Effector memory CD8-positive, alpha-beta T cell (primary cell): ENCODE results near the gene DIAPH3.

ENCODE experiments used
- ATAC-seq: fragments of 150-1000 bp; cut with Tn5 transposase; replicated peaks from 2 replicates; pipeline ENCODE4 v1.10.0; 2021; ENCODE audit warnings: mild to moderate bottlenecking, moderate library complexity
- DNase-seq, 3 experiments: peaks; one replicate each; pipeline ENCODE4 v3.0.0; 2021
- H3K27ac Mint-ChIP-seq, 2 donors: one replicate each; pipeline ENCODE4 v1.8.0; 2022; ENCODE audit warnings: mild to moderate bottlenecking in 2 of 2, mixed read lengths in 2 of 2, moderate library complexity in 2 of 2
- H3K27me3 Mint-ChIP-seq, 2 donors: one replicate each; pipeline ENCODE4 v1.8.0; 2022; ENCODE audit warnings: mixed read lengths in 2 of 2
- H3K36me3 Mint-ChIP-seq: one replicate; pipeline ENCODE4 v1.8.0; 2022; ENCODE audit warnings: mild to moderate bottlenecking, moderate library complexity, mixed read lengths; ENCODE audit not compliant: insufficient read depth
- H3K4me1 Mint-ChIP-seq, 2 donors: one replicate each; pipeline ENCODE4 v1.8.0; 2022; ENCODE audit warnings: low read depth in 2 of 2, mixed read lengths in 2 of 2
- H3K4me3 Mint-ChIP-seq, 2 donors: one replicate each; pipeline ENCODE4 v1.8.0; 2022; ENCODE audit warnings: mild to moderate bottlenecking in 2 of 2, mixed read lengths in 2 of 2, moderate library complexity in 2 of 2
- H3K9me3 Mint-ChIP-seq, 2 donors: one replicate each; pipeline ENCODE4 v1.8.0; 2022; ENCODE audit warnings: mixed read lengths in 2 of 2

The DIAPH3 gene

GRCh38 chr13:59766236-59766635 lies 397.5 kb downstream of the DIAPH3 start:
- ATAC-seq (no peak), DNase-seq (no peak)
- Mint-ChIP-seq H3K27me3 (no peaks in the 10 kb centered on the region), H3K4me1 (no peaks in the 10 kb centered on the region), H3K27ac (no peak overlapping the region), H3K36me3 (no peaks in the 10 kb centered on the region), H3K9me3 (no peaks in the 10 kb centered on the region), H3K4me3 (no peak overlapping the region)

DNA sequence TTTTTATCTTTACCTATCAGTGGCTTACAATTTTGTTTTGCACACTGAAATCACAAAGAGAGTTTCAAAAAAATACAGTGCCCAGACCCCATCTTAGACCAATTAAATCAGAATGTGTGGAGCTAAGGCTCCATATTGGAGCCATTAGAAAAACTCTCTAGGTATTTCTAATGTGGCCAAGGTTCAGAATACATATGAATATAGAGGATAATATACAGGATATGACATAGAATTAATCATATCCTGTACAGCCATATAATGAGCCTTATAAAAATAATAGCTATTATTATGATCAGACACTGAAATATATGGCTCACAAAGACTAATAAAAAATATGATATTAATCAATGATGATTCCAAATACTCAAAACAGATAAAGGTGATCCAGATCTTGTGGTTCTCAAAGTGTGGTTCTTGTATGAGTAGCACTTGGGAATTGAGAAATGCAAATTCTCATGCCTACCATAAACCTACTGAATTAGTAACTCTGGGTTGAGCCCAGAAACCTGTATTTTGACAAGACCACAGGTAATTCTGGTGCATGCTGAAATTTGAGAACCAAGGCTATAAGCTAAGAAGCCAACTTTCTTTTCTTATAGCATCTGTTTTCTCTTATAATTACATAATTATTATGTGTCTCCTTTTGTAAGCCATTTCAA lies 408.0 kb downstream of the DIAPH3 start:
- H3K27me3 Mint-ChIP-seq, result no peaks in the 10 kb centered on the region

DNA sequence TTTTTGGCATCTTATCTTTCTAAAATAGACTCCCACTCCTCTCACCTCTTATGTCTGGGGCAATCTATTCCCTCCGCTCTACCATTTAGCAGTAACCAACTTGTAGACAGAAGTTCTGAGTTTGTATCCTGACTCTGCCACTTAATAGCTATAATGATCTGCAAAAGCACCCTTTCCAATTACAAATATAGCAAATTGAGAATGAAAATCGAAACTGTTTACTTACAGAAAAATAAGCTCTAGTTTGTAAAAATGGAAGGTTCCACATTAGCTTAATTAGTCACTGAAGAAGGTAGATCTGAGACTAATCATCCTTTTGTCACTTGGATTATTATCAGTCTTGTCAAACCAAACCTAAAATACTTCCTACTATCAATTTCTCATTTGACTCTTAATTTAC lies 409.3 kb downstream of the DIAPH3 start:
- DNase-seq, result no peak
- H3K4me3 Mint-ChIP-seq, result no peak overlapping the region
- H3K9me3 Mint-ChIP-seq, result no peaks in the 10 kb centered on the region
- H3K36me3 Mint-ChIP-seq, result no peaks in the 10 kb centered on the region
- no peak overlapping the region for H3K27ac Mint-ChIP-seq
- no peaks in the 10 kb centered on the region for H3K4me1 Mint-ChIP-seq
- H3K27me3 Mint-ChIP-seq, result no peaks in the 10 kb centered on the region
- no peak for ATAC-seq

More for the DNA sequence above, 408.0 kb downstream of the DIAPH3 start:
- Mint-ChIP-seq H3K4me1 (no peaks in the 10 kb centered on the region), H3K36me3 (no peaks in the 10 kb centered on the region), H3K4me3 (no peak overlapping the region), H3K9me3 (no peaks in the 10 kb centered on the region), H3K27ac (no peak overlapping the region)
- DNase-seq (no peak), ATAC-seq (no peak)

GRCh38 chr13:59750860-59751259 lies 412.9 kb downstream of the DIAPH3 start:
- DNase-seq (no peak), ATAC-seq (no peak)

GRCh38 chr13:59748046-59748445 lies 415.7 kb downstream of the DIAPH3 start:
- no peak for ATAC-seq
- H3K27ac Mint-ChIP-seq, result no peak overlapping the region
- H3K9me3 Mint-ChIP-seq, result no peaks in the 10 kb centered on the region
- no peaks in the 10 kb centered on the region for H3K4me1 Mint-ChIP-seq
- H3K4me3 Mint-ChIP-seq, result no peak overlapping the region
- H3K27me3 Mint-ChIP-seq, result no peaks in the 10 kb centered on the region
- no peaks in the 10 kb centered on the region for H3K36me3 Mint-ChIP-seq
- DNase-seq, result no peak

More at GRCh38 chr13:59750860-59751259, 412.9 kb downstream of the DIAPH3 start:
- Mint-ChIP-seq H3K4me1 (no peaks in the 10 kb centered on the region), H3K4me3 (no peak overlapping the region), H3K27me3 (no peaks in the 10 kb centered on the region), H3K27ac (no peak overlapping the region), H3K36me3 (no peaks in the 10 kb centered on the region), H3K9me3 (no peaks in the 10 kb centered on the region)

- DNase-seq (no peak), ATAC-seq (no peak)
- Mint-ChIP-seq H3K27me3 (no peaks in the 10 kb centered on the region), H3K27ac (no peak overlapping the region), H3K9me3 (no peaks in the 10 kb centered on the region), H3K36me3 (no peaks in the 10 kb centered on the region), H3K4me1 (no peaks in the 10 kb centered on the region), H3K4me3 (no peak overlapping the region)
Observed at GRCh38 chr13:59747529-59747928, 416.2 kb downstream of the DIAPH3 start.

DNA sequence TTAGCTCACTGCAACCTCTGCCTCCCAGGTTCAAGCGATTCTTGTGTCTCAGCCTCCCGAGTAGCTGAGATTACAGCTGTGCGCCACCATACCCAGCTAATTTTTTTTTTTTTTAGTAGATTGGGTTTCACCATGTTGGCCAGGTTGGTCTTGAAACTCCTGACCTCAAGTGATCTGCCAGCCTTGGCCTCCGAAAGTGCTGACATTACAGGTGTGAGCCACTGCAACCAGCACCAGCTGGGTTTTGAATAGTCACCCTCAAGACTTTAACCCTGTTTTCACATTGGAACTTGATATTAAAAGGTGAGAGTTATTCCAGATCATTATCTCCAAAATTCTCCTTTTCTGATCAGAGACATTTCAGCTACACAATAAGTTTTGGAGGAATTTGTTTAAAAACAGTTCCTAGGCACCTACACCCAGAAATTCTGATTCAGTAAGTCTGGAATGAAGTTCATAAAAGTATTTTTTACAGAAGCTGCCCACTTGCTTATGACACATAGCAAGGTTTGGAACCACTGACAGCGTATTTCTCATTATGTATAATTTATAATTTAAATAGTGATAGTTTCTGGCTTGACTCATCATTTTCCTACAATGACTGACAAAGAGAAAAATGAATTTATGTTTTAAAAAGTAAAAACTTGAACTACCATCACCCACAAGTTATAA lies 417.3 kb downstream of the DIAPH3 start:
- DNase-seq (no peak), ATAC-seq (no peak)
- H3K27ac Mint-ChIP-seq, result no peak overlapping the region
- H3K4me1 Mint-ChIP-seq, result no peaks in the 10 kb centered on the region
- no peak overlapping the region for H3K4me3 Mint-ChIP-seq
- no peaks in the 10 kb centered on the region for H3K36me3 Mint-ChIP-seq
- H3K9me3 Mint-ChIP-seq, result no peaks in the 10 kb centered on the region
- H3K27me3 Mint-ChIP-seq, result no peaks in the 10 kb centered on the region

DNA sequence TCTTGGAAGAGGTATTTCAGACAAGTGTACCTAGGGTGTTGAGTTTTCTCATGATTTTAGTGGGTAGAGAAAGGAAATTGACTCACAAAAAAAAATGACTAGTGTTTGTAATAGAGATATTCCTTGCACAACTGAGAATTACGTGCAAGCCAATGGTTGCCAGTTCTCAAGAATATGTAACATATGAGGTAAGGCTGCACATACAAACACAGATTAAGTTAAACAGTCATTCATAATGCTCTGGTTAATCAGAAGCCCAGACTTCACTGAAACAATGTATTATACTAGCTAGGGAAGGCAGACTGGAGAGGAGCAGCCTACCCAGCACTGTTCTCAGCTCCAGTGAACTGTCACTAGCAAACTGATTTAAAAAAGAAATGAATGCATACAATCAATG lies 418.3 kb downstream of the DIAPH3 start:
- no peaks in the 10 kb centered on the region for H3K9me3 Mint-ChIP-seq

GRCh38 chr13:59744747-59745391 lies 418.9 kb downstream of the DIAPH3 start:
- Mint-ChIP-seq H3K27ac (no peak overlapping the region), H3K4me3 (no peak overlapping the region), H3K9me3 (no peaks in the 10 kb centered on the region), H3K36me3 (no peaks in the 10 kb centered on the region), H3K4me1 (no peaks in the 10 kb centered on the region), H3K27me3 (no peaks in the 10 kb centered on the region)
- ATAC-seq, result no peak
- no peak for DNase-seq

More for the DNA sequence above, 418.3 kb downstream of the DIAPH3 start:
- Mint-ChIP-seq H3K27me3 (no peaks in the 10 kb centered on the region), H3K36me3 (no peaks in the 10 kb centered on the region), H3K4me3 (no peak overlapping the region), H3K4me1 (no peaks in the 10 kb centered on the region), H3K27ac (no peak overlapping the region)
- ATAC-seq, result no peak
- DNase-seq, result no peak

GRCh38 chr13:59743195-59743594 lies 420.5 kb downstream of the DIAPH3 start:
- Mint-ChIP-seq H3K27me3 (no peaks in the 10 kb centered on the region), H3K4me1 (no peaks in the 10 kb centered on the region), H3K4me3 (no peak overlapping the region), H3K9me3 (no peaks in the 10 kb centered on the region), H3K36me3 (no peaks in the 10 kb centered on the region), H3K27ac (no peak overlapping the region)
- no peak for DNase-seq
- no peak for ATAC-seq

DNA sequence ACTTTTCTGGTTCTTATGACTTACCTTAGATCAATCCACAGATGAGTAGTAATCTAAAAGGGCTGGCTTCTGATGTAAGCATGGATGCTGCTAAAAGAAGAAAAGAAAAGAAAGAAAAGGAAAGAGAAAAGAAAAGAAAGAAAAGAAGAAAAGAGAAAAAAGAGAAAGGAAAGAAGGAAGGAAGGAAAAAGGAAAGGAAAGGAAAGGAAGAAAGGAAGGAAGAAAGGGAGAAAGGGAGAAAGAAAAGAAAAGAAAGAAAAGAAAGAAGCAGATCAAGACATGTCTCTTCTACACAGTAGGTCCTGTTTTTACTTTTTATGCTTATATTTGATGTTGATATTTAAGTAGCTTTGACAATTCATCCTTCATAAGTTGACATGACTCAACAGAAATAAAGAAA lies 421.3 kb downstream of the DIAPH3 start:
- Mint-ChIP-seq H3K4me1 (no peaks in the 10 kb centered on the region), H3K27me3 (no peaks in the 10 kb centered on the region), H3K27ac (no peak overlapping the region), H3K4me3 (no peak overlapping the region), H3K36me3 (no peaks in the 10 kb centered on the region), H3K9me3 (no peaks in the 10 kb centered on the region)
- DNase-seq (no peak), ATAC-seq (no peak)

GRCh38 chr13:59738921-59739320 lies 424.8 kb downstream of the DIAPH3 start:
- Mint-ChIP-seq H3K27ac (no peak overlapping the region), H3K36me3 (no peaks in the 10 kb centered on the region), H3K4me1 (no peaks in the 10 kb centered on the region), H3K9me3 (no peaks in the 10 kb centered on the region), H3K4me3 (no peak overlapping the region), H3K27me3 (no peaks in the 10 kb centered on the region)
- DNase-seq (no peak), ATAC-seq (no peak)

- no peak overlapping the region for H3K27ac Mint-ChIP-seq
- H3K4me1 Mint-ChIP-seq, result no peaks in the 10 kb centered on the region
- no peaks in the 10 kb centered on the region for H3K36me3 Mint-ChIP-seq
- H3K4me3 Mint-ChIP-seq, result no peak overlapping the region
- no peaks in the 10 kb centered on the region for H3K9me3 Mint-ChIP-seq
- DNase-seq (no peak), ATAC-seq (no peak)
- no peaks in the 10 kb centered on the region for H3K27me3 Mint-ChIP-seq
Observed at GRCh38 chr13:59734393-59734792, 429.3 kb downstream of the DIAPH3 start.

- Mint-ChIP-seq H3K4me1 (no peaks in the 10 kb centered on the region), H3K9me3 (no peaks in the 10 kb centered on the region), H3K27ac (no peak overlapping the region), H3K4me3 (no peak overlapping the region), H3K36me3 (no peaks in the 10 kb centered on the region), H3K27me3 (no peaks in the 10 kb centered on the region)
- DNase-seq (no peak), ATAC-seq (no peak)
Observed at GRCh38 chr13:59733744-59734143, 430.0 kb downstream of the DIAPH3 start.
